OCI-LY1 (cell line): ENCODE data around the gene PRR14L.

ENCODE experiments used
- CTCF ChIP-seq: fragments of 200-600 bp; sonication (generic), shearing (Covaris generic); IDR thresholded peaks from 2 replicates; pipeline ENCODE4 v1.5.1; 2017; ENCODE audit warnings: mild to moderate bottlenecking, antibody characterized with exemption, low read length, moderate library complexity, mixed read lengths
- EZH2 ChIP-seq: fragments of 200-600 bp; sonication (generic), shearing (Covaris generic); IDR thresholded peaks from 2 replicates; pipeline ENCODE4 v1.8.0; 2017; ENCODE audit warnings: borderline replicate concordance, mixed run types, mild to moderate bottlenecking, antibody characterized with exemption, low read length, moderate library complexity, mixed read lengths

- TF ChIP-seq CTCF (no peak), EZH2 (no peak)
These were observed 6.1 kb downstream of the PRR14L start for GRCh38 chr22:31743871-31744270.
